Hematopoietic multipotent progenitor cell treated with erythropoietin and hydrocortisone succinate and interleukin-3 and kit ligand, for 4 days (in vitro differentiated cells): Measurements from ENCODE around the gene RMRP.

ENCODE experiments used
- DNase-seq: peaks from one replicate; pipeline ENCODE4 v3.0.0-alpha.2; 2015

RMRP gene

GRCh38 chr9:35609001-35609819 lies 48.6 kb downstream of the RMRP start:
- DNase-seq = no peak

DNA sequence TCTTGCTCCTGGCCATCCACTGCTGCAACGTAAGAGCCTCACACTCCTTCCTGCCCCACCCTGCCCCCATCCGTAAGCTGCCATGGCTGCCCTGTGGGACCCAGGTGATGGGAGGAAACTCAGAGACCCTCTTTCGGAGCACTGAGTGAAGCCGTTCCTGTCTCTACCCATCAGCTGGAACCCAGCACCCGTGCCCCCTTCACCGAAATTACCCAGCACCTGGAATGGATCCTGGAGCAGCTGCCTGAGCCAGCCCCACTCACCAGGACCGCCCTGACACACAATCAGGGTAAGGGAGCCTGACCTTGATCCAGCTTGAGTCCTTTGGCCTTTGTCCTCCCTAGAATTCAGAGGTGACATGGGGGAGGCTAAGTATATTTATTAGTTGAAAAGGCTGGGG lies 49.6 kb downstream of the RMRP start:
- no peak for DNase-seq
